K562 (cell line): Measurements from ENCODE around the gene HYAL1. TPM values are rescaled to one million over a fixed set of nuclear protein-coding genes. Genes with fewer than 3 reads are reported as not detected.
A peak's percentile ranks its signal among the peaks of the same experiment; 100 is the strongest.

Experiments used
- BMI1 ChIP-seq: fragments of 150-350 bp; IDR thresholded peaks from 2 replicates; pipeline ENCODE4 v1.6.1; 2014; ENCODE audit warnings: low read length
- CBX1 ChIP-seq: sonication (generic); IDR thresholded peaks from 2 replicates; pipeline ENCODE4 v1.6.1; 2016; ENCODE audit warnings: antibody characterized with exemption, low read depth, mild to moderate bottlenecking
- CBX3 ChIP-seq, 2 experiments: IDR thresholded peaks; 1 replicate in 1 of 2; 2 replicates in 1 of 2; pipeline ENCODE4 v1.6.1; 2012; ENCODE audit warnings: inconsistent platforms in 2 of 2, low read length in 2 of 2, borderline replicate concordance in 1 of 2, control low read depth in 1 of 2
- GATA2 ChIP-seq: sonication (generic); formaldehyde crosslinking; IDR thresholded peaks from 2 replicates; pipeline ENCODE4 v1.4.0; 2020; ENCODE audit warnings: mild to moderate bottlenecking, missing genetic modification reagents
- GTF2A2 ChIP-seq: IDR thresholded peaks from 2 replicates; pipeline ENCODE4 v1.6.1; 2016; ENCODE audit warnings: mild to moderate bottlenecking, missing genetic modification characterization, missing compliant biosample characterization
- HMG20B ChIP-seq: fragments of 250-450 bp; sonication (Bioruptor Pico); IDR thresholded peaks from 2 replicates; pipeline ENCODE4 v1.5.0; 2021; ENCODE audit warnings: mild to moderate bottlenecking
- HSF4 ChIP-seq: fragments of 250-450 bp; sonication (Bioruptor Pico); IDR thresholded peaks from 2 replicates; pipeline ENCODE4 v2.1.2; 2022; ENCODE audit warnings: mild to moderate bottlenecking, moderate library complexity, borderline replicate concordance
- ILF3 ChIP-seq: fragments of 450-650 bp; IDR thresholded peaks from 2 replicates; pipeline ENCODE4 v1.6.1; 2018; ENCODE audit warnings: antibody characterized with exemption, mild to moderate bottlenecking, moderate library complexity, borderline replicate concordance
- KAT2B ChIP-seq: IDR thresholded peaks from one replicate; pipeline ENCODE4 v1.6.1; 2012; ENCODE audit warnings: low read depth, mild to moderate bottlenecking, control low read depth, inconsistent platforms, low read length, moderate library complexity
- KDM1A ChIP-seq, 2 experiments: fragments of 450-650 bp; IDR thresholded peaks; 2 replicates each; pipeline ENCODE4 v1.6.1; 2016; ENCODE audit warnings: mild to moderate bottlenecking in 2 of 2
- LARP7 ChIP-seq: fragments of 450-650 bp; IDR thresholded peaks from 2 replicates; pipeline ENCODE4 v1.6.1; 2016
- MAX ChIP-seq: sonication (generic); formaldehyde crosslinking; IDR thresholded peaks from 2 replicates; pipeline ENCODE4 v1.9.0; 2022; ENCODE audit warnings: mild to moderate bottlenecking, missing genetic modification reagents
- NFXL1 ChIP-seq: fragments of 450-650 bp; formaldehyde crosslinking; IDR thresholded peaks from 2 replicates; pipeline ENCODE4 v1.4.0; 2021; ENCODE audit warnings: mild to moderate bottlenecking
- NONO ChIP-seq, 2 experiments: fragments of 200-400 bp in 1 of 2; fragments of 450-650 bp in 1 of 2; formaldehyde crosslinking in 1 of 2; IDR thresholded peaks; 2 replicates each; pipeline ENCODE4 v1.6.1; 2017; ENCODE audit warnings: low read depth in 2 of 2, mild to moderate bottlenecking in 2 of 2, moderate library complexity in 2 of 2, low read length in 1 of 2
- PCBP1 ChIP-seq: fragments of 200-400 bp; formaldehyde crosslinking; IDR thresholded peaks from 2 replicates; pipeline ENCODE4 v1.6.1; 2018; ENCODE audit warnings: mild to moderate bottlenecking, low read depth, low read length; ENCODE audit not compliant: poor library complexity, severe bottlenecking
- PYGO2 ChIP-seq: fragments of 450-650 bp; IDR thresholded peaks from 2 replicates; pipeline ENCODE4 v1.6.1; 2016; ENCODE audit warnings: mild to moderate bottlenecking, missing genetic modification characterization, moderate library complexity, missing compliant biosample characterization
- RBM14 ChIP-seq: fragments of 200-400 bp; formaldehyde crosslinking; IDR thresholded peaks from 2 replicates; pipeline ENCODE4 v1.6.1; 2018; ENCODE audit warnings: low read depth, mild to moderate bottlenecking, low read length, moderate library complexity, borderline replicate concordance; ENCODE audit not compliant: insufficient read depth
- RBM17 ChIP-seq: fragments of 200-400 bp; formaldehyde crosslinking; IDR thresholded peaks from 2 replicates; pipeline ENCODE4 v1.6.1; 2017; ENCODE audit warnings: low read depth, mild to moderate bottlenecking, low read length, borderline replicate concordance
- RBM39 ChIP-seq: fragments of 200-400 bp; formaldehyde crosslinking; optimal IDR thresholded peaks from 2 replicates; pipeline ENCODE3; 2018; ENCODE audit warnings: low read depth, low read length
- SAP30 ChIP-seq: fragments of 200-600 bp; sonication (generic); IDR thresholded peaks from 2 replicates; pipeline ENCODE4 v1.6.1; 2012; ENCODE audit warnings: borderline replicate concordance, low read depth, mild to moderate bottlenecking, moderate library complexity, low read length, control low read depth, inconsistent platforms; ENCODE audit not compliant: insufficient read depth, poor library complexity, severe bottlenecking
- SMARCA4 ChIP-seq: fragments of 450-650 bp; IDR thresholded peaks from 2 replicates; pipeline ENCODE4 v1.6.1; 2016
- THRB ChIP-seq: fragments of 450-650 bp; formaldehyde crosslinking; conservative IDR thresholded peaks from 2 replicates; pipeline ENCODE4 v1.4.0; 2022; ENCODE audit warnings: mild to moderate bottlenecking, missing genetic modification characterization
- U2AF1 ChIP-seq: fragments of 200-400 bp; formaldehyde crosslinking; optimal IDR thresholded peaks from 2 replicates; pipeline ENCODE3; 2017; ENCODE audit warnings: mild to moderate bottlenecking, low read depth, low read length, moderate library complexity
- U2AF2 ChIP-seq: fragments of 200-400 bp; formaldehyde crosslinking; optimal IDR thresholded peaks from 2 replicates; pipeline ENCODE3; 2017; ENCODE audit warnings: low read depth, mild to moderate bottlenecking, low read length
- XRCC4 ChIP-seq: IDR thresholded peaks from one replicate; pipeline ENCODE4 v1.6.1; 2011; ENCODE audit not compliant: insufficient read depth, insufficient read length; ENCODE audit errors: extremely low read depth
- XRCC5 ChIP-seq: fragments of 200-400 bp; formaldehyde crosslinking; IDR thresholded peaks from 2 replicates; pipeline ENCODE4 v1.6.1; 2017; ENCODE audit warnings: low read depth, mild to moderate bottlenecking, low read length
- ZNF239 ChIP-seq: fragments of 250-450 bp; sonication (Bioruptor Pico); IDR thresholded peaks from 2 replicates; pipeline ENCODE4 v1.4.0; 2020; ENCODE audit warnings: mild to moderate bottlenecking
- ZNF263 ChIP-seq: sonication (generic); formaldehyde crosslinking; IDR thresholded peaks from 2 replicates; pipeline ENCODE4 v1.8.0; 2022; ENCODE audit warnings: mild to moderate bottlenecking, missing genetic modification reagents, borderline replicate concordance
- ZNF77 ChIP-seq: fragments of 250-450 bp; sonication (Bioruptor Pico); IDR thresholded peaks from 2 replicates; pipeline ENCODE4 v1.5.0; 2020
- ZNF780A ChIP-seq: fragments of 250-450 bp; sonication (Bioruptor Pico); IDR thresholded peaks from 2 replicates; pipeline ENCODE4 v1.5.0; 2021; ENCODE audit warnings: mild to moderate bottlenecking
- polyA plus RNA-seq, 8 experiments: library from polyadenylated mRNA; depleted of rRNA in 4 of 8; stranded (reverse) in 5 of 8; unstranded in 3 of 8; fragments of >200 nt; fragmentation: Nextera tagmentation in 2 of 8; fragmentation: Illumina TruSeq in 1 of 8; extraction: Ambion mirVana in 2 of 8; extraction: Trizol in 1 of 8; gene quantifications; 2 replicates each; pipeline versions ENCODE4 v1.2.1 to v1.2.3, GENCODE V29; 2011 to 2014; ENCODE audit warnings: inconsistent platforms in 1 of 8, missing spikeins in 1 of 8
- total RNA-seq, 7 experiments: library from RNA; depleted of rRNA in 6 of 7; stranded (reverse); fragments of >200 nt in 6 of 7; fragmentation: Illumina TruSeq in 2 of 7; extraction: Trizol in 2 of 7; gene quantifications; 2 replicates each; pipeline versions ENCODE4 v1.2.1 to v1.2.3, GENCODE V29; 2011 to 2021; ENCODE audit warnings: low replicate concordance in 1 of 7

The HYAL1 gene
- total and polyA plus RNA-seq, 9 of the 15 experiments (the other 6 are each of a cell fraction or from before 2014, with no cell fraction given): 1.4 to 8.5 (median 4.7) TPM

- no peak for TF ChIP-seq U2AF2
- TF ChIP-seq PCBP1: peak; percentile 48
- no peak for TF ChIP-seq RBM14
- no peak for TF ChIP-seq CBX3 (IDR thresholded peaks at IDR 0.05; ENCODE audit: borderline replicate concordance in 1 of 2, low read length in 2 of 2)
- TF ChIP-seq ZNF77 (CRISPR knock-in tag): no peak
- TF ChIP-seq GATA2: no peak
- TF ChIP-seq XRCC4: no peak
- no peak for TF ChIP-seq THRB (CRISPR knock-in tag)
- TF ChIP-seq MAX: peak; percentile 74
- TF ChIP-seq RBM39: no peak
- TF ChIP-seq NONO (IDR thresholded peaks at IDR 0.05; ENCODE audit: low read depth in 2 of 2, low read length in 1 of 2): no peak
- no peak for TF ChIP-seq BMI1
- TF ChIP-seq SMARCA4: no peak
- TF ChIP-seq CBX1: no peak
- no peak for TF ChIP-seq RBM17
- no peak for TF ChIP-seq ZNF239
- TF ChIP-seq U2AF1: no peak
- no peak for TF ChIP-seq HSF4 (CRISPR knock-in tag)
- no peak for TF ChIP-seq ZNF263 (CRISPR knock-in tag)
- no peak for TF ChIP-seq PYGO2
- TF ChIP-seq HMG20B (CRISPR knock-in tag): no peak
- peak; percentile 24; the same call in 1 of the 2 replicates for TF ChIP-seq LARP7
- TF ChIP-seq ZNF780A: no peak
- peak; percentile 88 for TF ChIP-seq SAP30
- TF ChIP-seq KAT2B: no peak
- TF ChIP-seq GTF2A2: no peak
- TF ChIP-seq ILF3: no peak
- peak; percentile 89 for TF ChIP-seq XRCC5
- no peak for TF ChIP-seq NFXL1 (CRISPR knock-in tag)
- no peak for TF ChIP-seq KDM1A (IDR thresholded peaks at IDR 0.05)
Measured at GRCh38 chr3:50298836-50299637, 4.3 kb downstream of the HYAL1 start, which contains the start of the genes HYAL3 and NAA80 (continued).
